Liver (tissue), 3 donors: Measurements from ENCODE around the gene PRKAR1B.

Experiments
- EGR1 ChIP-seq, 2 donors: IDR thresholded peaks; 2 replicates each; pipeline ENCODE4 v1.6.1; 2016 to 2018; ENCODE audit warnings: antibody characterized with exemption in 2 of 2, low read depth in 2 of 2
- GABPA ChIP-seq, 2 donors: IDR thresholded peaks in 1 of 2; conservative IDR thresholded peaks in 1 of 2; 2 replicates each; pipeline ENCODE4 v1.6.1; 2016; ENCODE audit warnings: antibody characterized with exemption in 2 of 2, mild to moderate bottlenecking in 1 of 2, moderate library complexity in 1 of 2
- HNF4G ChIP-seq: IDR thresholded peaks from 2 replicates; pipeline ENCODE4 v1.6.1; 2016; ENCODE audit warnings: antibody characterized with exemption
- RAD21 ChIP-seq, 2 donors: IDR thresholded peaks; 2 replicates each; pipeline ENCODE4 v1.6.1; 2016; ENCODE audit warnings: antibody characterized with exemption in 2 of 2, mild to moderate bottlenecking in 2 of 2
- SP1 ChIP-seq: IDR thresholded peaks from 2 replicates; pipeline ENCODE4 v1.6.1; 2018; ENCODE audit warnings: antibody characterized with exemption, mild to moderate bottlenecking
- TAF1 ChIP-seq: conservative IDR thresholded peaks from 2 replicates; pipeline ENCODE4 v1.6.1; 2016; ENCODE audit warnings: antibody characterized with exemption, mild to moderate bottlenecking
- TF ChIP-seq, protein P1 (sequence below): fragments of 150-350 bp; IDR thresholded peaks from 2 replicates; pipeline ENCODE4 v1.5.1; 2017; ENCODE audit warnings: improper control_type of control experiment, low read depth, low read length; ENCODE audit not compliant: missing input control
- TF ChIP-seq, protein P2 (sequence below): IDR thresholded peaks from 2 replicates; pipeline ENCODE4 v1.6.1; 2016; ENCODE audit warnings: antibody characterized with exemption, mild to moderate bottlenecking
- TF ChIP-seq, protein P3 (sequence below): IDR thresholded peaks from 2 replicates; pipeline ENCODE4 v1.6.1; 2016; ENCODE audit warnings: antibody characterized with exemption
- TF ChIP-seq, protein P4 (sequence below): IDR thresholded peaks from 2 replicates; pipeline ENCODE4 v1.6.1; 2016; ENCODE audit warnings: antibody characterized with exemption
- TF ChIP-seq, protein P5 (sequence below): IDR thresholded peaks from 2 replicates; pipeline ENCODE4 v1.6.1; 2016; ENCODE audit warnings: antibody characterized with exemption
- donor health status: healthy.
- donor health status: healthy.

- TF ChIP-seq GABPA (IDR thresholded peaks at IDR 0.05 in 1 of 2, conservative IDR thresholded peaks at IDR 0.05 in 1 of 2) (no peak), HNF4G (no peak), RAD21 (IDR thresholded peaks at IDR 0.05) (no peak), SP1 (no peak), EGR1 (IDR thresholded peaks at IDR 0.05; ENCODE audit: low read depth in 2 of 2) (no peak), TAF1 (no peak)
- TF ChIP-seq, protein P1, sequence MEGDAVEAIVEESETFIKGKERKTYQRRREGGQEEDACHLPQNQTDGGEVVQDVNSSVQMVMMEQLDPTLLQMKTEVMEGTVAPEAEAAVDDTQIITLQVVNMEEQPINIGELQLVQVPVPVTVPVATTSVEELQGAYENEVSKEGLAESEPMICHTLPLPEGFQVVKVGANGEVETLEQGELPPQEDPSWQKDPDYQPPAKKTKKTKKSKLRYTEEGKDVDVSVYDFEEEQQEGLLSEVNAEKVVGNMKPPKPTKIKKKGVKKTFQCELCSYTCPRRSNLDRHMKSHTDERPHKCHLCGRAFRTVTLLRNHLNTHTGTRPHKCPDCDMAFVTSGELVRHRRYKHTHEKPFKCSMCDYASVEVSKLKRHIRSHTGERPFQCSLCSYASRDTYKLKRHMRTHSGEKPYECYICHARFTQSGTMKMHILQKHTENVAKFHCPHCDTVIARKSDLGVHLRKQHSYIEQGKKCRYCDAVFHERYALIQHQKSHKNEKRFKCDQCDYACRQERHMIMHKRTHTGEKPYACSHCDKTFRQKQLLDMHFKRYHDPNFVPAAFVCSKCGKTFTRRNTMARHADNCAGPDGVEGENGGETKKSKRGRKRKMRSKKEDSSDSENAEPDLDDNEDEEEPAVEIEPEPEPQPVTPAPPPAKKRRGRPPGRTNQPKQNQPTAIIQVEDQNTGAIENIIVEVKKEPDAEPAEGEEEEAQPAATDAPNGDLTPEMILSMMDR, result no peak
- TF ChIP-seq, protein P2, sequence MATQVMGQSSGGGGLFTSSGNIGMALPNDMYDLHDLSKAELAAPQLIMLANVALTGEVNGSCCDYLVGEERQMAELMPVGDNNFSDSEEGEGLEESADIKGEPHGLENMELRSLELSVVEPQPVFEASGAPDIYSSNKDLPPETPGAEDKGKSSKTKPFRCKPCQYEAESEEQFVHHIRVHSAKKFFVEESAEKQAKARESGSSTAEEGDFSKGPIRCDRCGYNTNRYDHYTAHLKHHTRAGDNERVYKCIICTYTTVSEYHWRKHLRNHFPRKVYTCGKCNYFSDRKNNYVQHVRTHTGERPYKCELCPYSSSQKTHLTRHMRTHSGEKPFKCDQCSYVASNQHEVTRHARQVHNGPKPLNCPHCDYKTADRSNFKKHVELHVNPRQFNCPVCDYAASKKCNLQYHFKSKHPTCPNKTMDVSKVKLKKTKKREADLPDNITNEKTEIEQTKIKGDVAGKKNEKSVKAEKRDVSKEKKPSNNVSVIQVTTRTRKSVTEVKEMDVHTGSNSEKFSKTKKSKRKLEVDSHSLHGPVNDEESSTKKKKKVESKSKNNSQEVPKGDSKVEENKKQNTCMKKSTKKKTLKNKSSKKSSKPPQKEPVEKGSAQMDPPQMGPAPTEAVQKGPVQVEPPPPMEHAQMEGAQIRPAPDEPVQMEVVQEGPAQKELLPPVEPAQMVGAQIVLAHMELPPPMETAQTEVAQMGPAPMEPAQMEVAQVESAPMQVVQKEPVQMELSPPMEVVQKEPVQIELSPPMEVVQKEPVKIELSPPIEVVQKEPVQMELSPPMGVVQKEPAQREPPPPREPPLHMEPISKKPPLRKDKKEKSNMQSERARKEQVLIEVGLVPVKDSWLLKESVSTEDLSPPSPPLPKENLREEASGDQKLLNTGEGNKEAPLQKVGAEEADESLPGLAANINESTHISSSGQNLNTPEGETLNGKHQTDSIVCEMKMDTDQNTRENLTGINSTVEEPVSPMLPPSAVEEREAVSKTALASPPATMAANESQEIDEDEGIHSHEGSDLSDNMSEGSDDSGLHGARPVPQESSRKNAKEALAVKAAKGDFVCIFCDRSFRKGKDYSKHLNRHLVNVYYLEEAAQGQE, result no peak
- TF ChIP-seq, protein P3, sequence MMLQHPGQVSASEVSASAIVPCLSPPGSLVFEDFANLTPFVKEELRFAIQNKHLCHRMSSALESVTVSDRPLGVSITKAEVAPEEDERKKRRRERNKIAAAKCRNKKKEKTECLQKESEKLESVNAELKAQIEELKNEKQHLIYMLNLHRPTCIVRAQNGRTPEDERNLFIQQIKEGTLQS, result no peak
- TF ChIP-seq, protein P4, sequence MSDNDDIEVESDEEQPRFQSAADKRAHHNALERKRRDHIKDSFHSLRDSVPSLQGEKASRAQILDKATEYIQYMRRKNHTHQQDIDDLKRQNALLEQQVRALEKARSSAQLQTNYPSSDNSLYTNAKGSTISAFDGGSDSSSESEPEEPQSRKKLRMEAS, result no peak
- TF ChIP-seq, protein P5, sequence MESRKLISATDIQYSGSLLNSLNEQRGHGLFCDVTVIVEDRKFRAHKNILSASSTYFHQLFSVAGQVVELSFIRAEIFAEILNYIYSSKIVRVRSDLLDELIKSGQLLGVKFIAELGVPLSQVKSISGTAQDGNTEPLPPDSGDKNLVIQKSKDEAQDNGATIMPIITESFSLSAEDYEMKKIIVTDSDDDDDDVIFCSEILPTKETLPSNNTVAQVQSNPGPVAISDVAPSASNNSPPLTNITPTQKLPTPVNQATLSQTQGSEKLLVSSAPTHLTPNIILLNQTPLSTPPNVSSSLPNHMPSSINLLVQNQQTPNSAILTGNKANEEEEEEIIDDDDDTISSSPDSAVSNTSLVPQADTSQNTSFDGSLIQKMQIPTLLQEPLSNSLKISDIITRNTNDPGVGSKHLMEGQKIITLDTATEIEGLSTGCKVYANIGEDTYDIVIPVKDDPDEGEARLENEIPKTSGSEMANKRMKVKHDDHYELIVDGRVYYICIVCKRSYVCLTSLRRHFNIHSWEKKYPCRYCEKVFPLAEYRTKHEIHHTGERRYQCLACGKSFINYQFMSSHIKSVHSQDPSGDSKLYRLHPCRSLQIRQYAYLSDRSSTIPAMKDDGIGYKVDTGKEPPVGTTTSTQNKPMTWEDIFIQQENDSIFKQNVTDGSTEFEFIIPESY, result no peak
These were observed 43.3 kb upstream of the PRKAR1B start for GRCh38 chr7:770336-770735.
